IMR-90 (cell line): ENCODE measurements around the gene CLEC19A.

Experiments
- BHLHE40 ChIP-seq: fragments of 150-350 bp; IDR thresholded peaks from 2 replicates; pipeline ENCODE4 v1.6.1; 2016; ENCODE audit warnings: mild to moderate bottlenecking, low read depth, low read length
- CEBPB ChIP-seq: IDR thresholded peaks from 2 replicates; pipeline ENCODE4 v1.6.1; 2012; ENCODE audit warnings: low read depth, low read length, improper control_type of control experiment
- CHD1 ChIP-seq: IDR thresholded peaks from 2 replicates; pipeline ENCODE4 v1.6.1; 2012; ENCODE audit warnings: low read depth, low read length, improper control_type of control experiment
- CTCF ChIP-seq: conservative IDR thresholded peaks from 2 replicates; pipeline ENCODE4 v1.5.1; 2012; ENCODE audit warnings: mild to moderate bottlenecking, low read depth, low read length, improper control_type of control experiment
- ELK1 ChIP-seq: fragments of 150-350 bp; IDR thresholded peaks from 2 replicates; pipeline ENCODE4 v1.6.1; 2016; ENCODE audit warnings: low read depth, mild to moderate bottlenecking, low read length, moderate library complexity, borderline replicate concordance
- FOS ChIP-seq: fragments of 150-350 bp; IDR thresholded peaks from 2 replicates; pipeline ENCODE4 v1.6.1; 2016; ENCODE audit warnings: low read depth, low read length
- MAFK ChIP-seq: IDR thresholded peaks from 2 replicates; pipeline ENCODE4 v1.6.1; 2012; ENCODE audit warnings: low read depth, low read length, improper control_type of control experiment
- MAZ ChIP-seq: IDR thresholded peaks from 2 replicates; pipeline ENCODE4 v1.6.1; 2012; ENCODE audit warnings: low read depth, mild to moderate bottlenecking, low read length, improper control_type of control experiment, moderate library complexity, borderline replicate concordance
- POLR2A ChIP-seq: IDR thresholded peaks from 2 replicates; pipeline ENCODE4 v1.6.1; 2012; ENCODE audit warnings: mild to moderate bottlenecking, low read depth, low read length
- RAD21 ChIP-seq: IDR thresholded peaks from 2 replicates; pipeline ENCODE4 v1.6.1; 2012; ENCODE audit warnings: low read length, improper control_type of control experiment
- RCOR1 ChIP-seq: IDR thresholded peaks from 2 replicates; pipeline ENCODE4 v1.6.1; 2012; ENCODE audit warnings: mild to moderate bottlenecking, low read length, improper control_type of control experiment; ENCODE audit not compliant: insufficient replicate concordance
- SMC3 ChIP-seq: fragments of 150-350 bp; IDR thresholded peaks from 2 replicates; pipeline ENCODE4 v1.6.1; 2016; ENCODE audit warnings: low read depth, mild to moderate bottlenecking, antibody characterized with exemption, low read length, moderate library complexity
- USF2 ChIP-seq: fragments of 150-350 bp; IDR thresholded peaks from 2 replicates; pipeline ENCODE4 v1.6.1; 2017; ENCODE audit warnings: mild to moderate bottlenecking, antibody characterized with exemption, low read length, low read depth

GRCh38 chr16:19304750-19305149 is 19.2 kb downstream of the CLEC19A start:
- TF ChIP-seq CTCF (no peak), MAZ (no peak), USF2 (no peak), POLR2A (no peak), RCOR1 (no peak), MAFK (no peak), CEBPB (no peak), FOS (no peak), SMC3 (no peak), ELK1 (no peak), RAD21 (no peak), BHLHE40 (no peak), CHD1 (no peak)
